KMS-11 (cell line): ENCODE measurements around the gene MAPT.

ENCODE experiments used
- H2AFZ ChIP-seq: fragments of 200-600 bp; sonication (generic); 2 replicates; pipeline ENCODE4 v1.6.1; 2016; ENCODE audit warnings: antibody characterized with exemption, mixed run types, low read depth
- H3K27ac ChIP-seq: fragments of 200-600 bp; sonication (generic); 2 replicates; pipeline ENCODE4 v1.6.1; 2016; ENCODE audit warnings: mild to moderate bottlenecking, mixed run types
- H3K27me3 ChIP-seq: fragments of 200-600 bp; sonication (generic); 2 replicates; pipeline ENCODE4 v1.6.1; 2017; ENCODE audit warnings: mild to moderate bottlenecking, low read depth, mixed run types, moderate library complexity; ENCODE audit not compliant: insufficient read depth
- H3K36me3 ChIP-seq: fragments of 200-600 bp; sonication (generic); 2 replicates; pipeline ENCODE4 v1.6.1; 2017; ENCODE audit warnings: mild to moderate bottlenecking, mixed run types; ENCODE audit not compliant: insufficient read depth
- H3K4me1 ChIP-seq: fragments of 200-600 bp; sonication (generic); 2 replicates; pipeline ENCODE4 v1.6.1; 2016; ENCODE audit warnings: mild to moderate bottlenecking, low read depth, mixed run types; ENCODE audit not compliant: poor library complexity, severe bottlenecking
- H3K4me2 ChIP-seq: fragments of 200-600 bp; sonication (generic); 2 replicates; pipeline ENCODE4 v1.7.0; 2016; ENCODE audit warnings: mild to moderate bottlenecking, mixed run types
- H3K4me3 ChIP-seq: fragments of 200-600 bp; sonication (generic); IDR thresholded peaks from 2 replicates; pipeline ENCODE4 v1.6.1; 2017; ENCODE audit warnings: low read depth, low read length, mixed read lengths; ENCODE audit not compliant: insufficient read depth
- H3K79me2 ChIP-seq: fragments of 200-600 bp; sonication (generic); 2 replicates; pipeline ENCODE4 v1.6.1; 2016; ENCODE audit warnings: low read depth, mixed run types; ENCODE audit not compliant: insufficient read depth
- H3K9ac ChIP-seq: fragments of 200-600 bp; sonication (generic); 2 replicates; pipeline ENCODE4 v1.6.1; 2016; ENCODE audit warnings: mild to moderate bottlenecking, mixed run types
- H4K20me1 ChIP-seq: fragments of 200-600 bp; sonication (generic); 2 replicates; pipeline ENCODE4 v1.6.1; 2016; ENCODE audit warnings: mild to moderate bottlenecking, mixed run types; ENCODE audit not compliant: insufficient read depth
- CTCF ChIP-seq: fragments of 200-600 bp; sonication (generic); conservative IDR thresholded peaks from 2 replicates; pipeline ENCODE4 v1.6.1; 2017; ENCODE audit warnings: low read depth, mild to moderate bottlenecking, antibody characterized with exemption, low read length, moderate library complexity, mixed read lengths

The MAPT gene

GRCh38 chr17:46047398-46047797 lies 153.0 kb downstream of the MAPT start:
- Histone ChIP-seq H3K27ac (no peak overlapping the region), H3K4me1 (peaks cover 48% of the 10 kb centered on the region), H2AFZ (no peak overlapping the region), H3K4me2 (no peak overlapping the region), H3K36me3 (peaks cover 10% of the 10 kb centered on the region; the same call in 1 of the 2 replicates), H4K20me1 (no peaks in the 10 kb centered on the region), H3K4me3 (no peak overlapping the region), H3K79me2 (peaks cover 8% of the 10 kb centered on the region; the same call in 1 of the 2 replicates), H3K9ac (no peak overlapping the region), H3K27me3 (no peaks in the 10 kb centered on the region)
- no peak for TF ChIP-seq CTCF

GRCh38 chr17:46047856-46048255 lies 153.5 kb downstream of the MAPT start:
- Histone ChIP-seq H3K4me3 (no peak overlapping the region), H3K27ac (no peak overlapping the region), H3K36me3 (peaks cover 10% of the 10 kb centered on the region; the same call in 1 of the 2 replicates), H3K4me2 (no peak overlapping the region), H3K9ac (no peak overlapping the region), H3K27me3 (no peaks in the 10 kb centered on the region), H3K4me1 (peaks cover 53% of the 10 kb centered on the region), H3K79me2 (peaks cover 8% of the 10 kb centered on the region; the same call in 1 of the 2 replicates), H4K20me1 (no peaks in the 10 kb centered on the region), H2AFZ (no peak overlapping the region)
- no peak for TF ChIP-seq CTCF

DNA sequence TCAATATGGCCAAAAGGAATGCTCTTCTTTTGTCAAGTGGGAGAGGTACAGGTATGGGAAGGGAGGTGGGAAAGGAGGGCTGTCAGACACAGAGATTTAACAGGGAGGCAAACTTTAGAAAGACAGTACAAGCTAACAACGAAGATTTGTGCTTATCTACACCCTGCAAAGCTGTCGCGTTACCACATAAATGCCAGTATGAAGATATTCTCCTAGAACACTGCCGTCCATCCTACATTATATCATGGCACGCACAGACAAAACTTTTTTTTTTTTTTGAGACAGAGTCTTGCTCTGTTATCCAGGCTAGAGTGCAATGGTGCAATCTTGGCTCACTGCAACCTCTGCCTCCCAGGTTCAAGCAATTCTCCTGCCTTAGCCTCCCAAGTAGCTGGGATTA lies 155.3 kb downstream of the MAPT start:
- no peaks in the 10 kb centered on the region for H4K20me1 ChIP-seq
- peaks cover 16% of the 10 kb centered on the region; the same call in 1 of the 2 replicates for H3K79me2 ChIP-seq
- peaks cover 10% of the 10 kb centered on the region; the same call in 1 of the 2 replicates for H3K36me3 ChIP-seq
- no peak overlapping the region for H3K27ac ChIP-seq
- peaks cover 60% of the 10 kb centered on the region for H3K4me1 ChIP-seq
- no peak for TF ChIP-seq CTCF
- no peak overlapping the region for H2AFZ ChIP-seq
- no peaks in the 10 kb centered on the region for H3K27me3 ChIP-seq
- no peak overlapping the region for H3K4me2 ChIP-seq
- no peak overlapping the region for H3K9ac ChIP-seq
- no peak overlapping the region for H3K4me3 ChIP-seq

GRCh38 chr17:46053911-46054534 lies 159.7 kb downstream of the MAPT start:
- H2AFZ ChIP-seq: no peak overlapping the region
- H3K9ac ChIP-seq: no peak overlapping the region
- peaks cover 65% of the 10 kb centered on the region for H3K4me1 ChIP-seq
- H3K4me3 ChIP-seq: no peak overlapping the region
- H3K27me3 ChIP-seq: no peaks in the 10 kb centered on the region
- H3K79me2 ChIP-seq: peaks cover 21% of the 10 kb centered on the region; the same call in 1 of the 2 replicates
- no peak overlapping the region for H3K27ac ChIP-seq
- no peak overlapping the region for H3K4me2 ChIP-seq
- H3K36me3 ChIP-seq: peaks cover 10% of the 10 kb centered on the region; the same call in 1 of the 2 replicates
- H4K20me1 ChIP-seq: no peaks in the 10 kb centered on the region
- no peak for TF ChIP-seq CTCF
